Panc1 (cell line): ENCODE data around the gene SMAD3.

Experiments used
- POLR2AphosphoS5 ChIP-seq: IDR thresholded peaks from 2 replicates; pipeline ENCODE4 v1.6.1; 2012; ENCODE audit warnings: mild to moderate bottlenecking, low read depth, low read length, moderate library complexity
- SIN3A ChIP-seq: IDR thresholded peaks from 2 replicates; pipeline ENCODE4 v1.6.1; 2012; ENCODE audit warnings: low read depth, mild to moderate bottlenecking, low read length, moderate library complexity, borderline replicate concordance; ENCODE audit not compliant: insufficient read depth
- TCF7L2 ChIP-seq: IDR thresholded peaks from 2 replicates; pipeline ENCODE4 v1.6.1; 2011; ENCODE audit warnings: mild to moderate bottlenecking, low read depth, low read length, inconsistent platforms
- TF ChIP-seq, protein P1 (sequence below): fragments of 450-650 bp; IDR thresholded peaks from 2 replicates; pipeline ENCODE4 v1.5.1; 2017; ENCODE audit warnings: mild to moderate bottlenecking
- TF ChIP-seq, protein P2 (sequence below), 2 experiments: IDR thresholded peaks; 2 replicates each; pipeline ENCODE4 v1.6.1; 2011 to 2012; ENCODE audit warnings: low read depth in 2 of 2, control low read depth in 1 of 2, low read length in 1 of 2, mild to moderate bottlenecking in 1 of 2, moderate library complexity in 1 of 2; ENCODE audit not compliant: insufficient read depth in 1 of 2

DNA sequence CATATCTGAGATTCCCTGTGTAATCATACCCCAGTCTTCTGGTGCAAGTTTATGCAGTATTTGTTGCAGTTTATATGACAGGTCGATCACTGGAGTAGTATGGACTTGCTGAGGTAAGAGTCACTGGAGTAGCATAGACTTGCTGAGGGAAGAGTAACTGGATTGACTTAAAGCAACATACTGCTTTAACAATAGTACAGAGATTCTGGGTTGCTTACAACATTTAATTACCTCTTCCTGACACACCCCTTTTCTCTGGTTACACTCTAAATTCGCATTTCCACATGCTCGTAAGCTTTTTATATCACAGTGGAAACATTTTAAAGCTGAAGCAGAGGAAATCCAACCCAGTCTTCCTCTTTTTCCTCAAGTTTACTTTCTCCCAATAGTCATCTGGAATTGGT, 177.3 kb downstream of the SMAD3 start:
- TF ChIP-seq, protein P1, sequence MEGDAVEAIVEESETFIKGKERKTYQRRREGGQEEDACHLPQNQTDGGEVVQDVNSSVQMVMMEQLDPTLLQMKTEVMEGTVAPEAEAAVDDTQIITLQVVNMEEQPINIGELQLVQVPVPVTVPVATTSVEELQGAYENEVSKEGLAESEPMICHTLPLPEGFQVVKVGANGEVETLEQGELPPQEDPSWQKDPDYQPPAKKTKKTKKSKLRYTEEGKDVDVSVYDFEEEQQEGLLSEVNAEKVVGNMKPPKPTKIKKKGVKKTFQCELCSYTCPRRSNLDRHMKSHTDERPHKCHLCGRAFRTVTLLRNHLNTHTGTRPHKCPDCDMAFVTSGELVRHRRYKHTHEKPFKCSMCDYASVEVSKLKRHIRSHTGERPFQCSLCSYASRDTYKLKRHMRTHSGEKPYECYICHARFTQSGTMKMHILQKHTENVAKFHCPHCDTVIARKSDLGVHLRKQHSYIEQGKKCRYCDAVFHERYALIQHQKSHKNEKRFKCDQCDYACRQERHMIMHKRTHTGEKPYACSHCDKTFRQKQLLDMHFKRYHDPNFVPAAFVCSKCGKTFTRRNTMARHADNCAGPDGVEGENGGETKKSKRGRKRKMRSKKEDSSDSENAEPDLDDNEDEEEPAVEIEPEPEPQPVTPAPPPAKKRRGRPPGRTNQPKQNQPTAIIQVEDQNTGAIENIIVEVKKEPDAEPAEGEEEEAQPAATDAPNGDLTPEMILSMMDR = no peak
- no peak for TF ChIP-seq TCF7L2
- no peak for TF ChIP-seq POLR2AphosphoS5
- TF ChIP-seq, protein P2, sequence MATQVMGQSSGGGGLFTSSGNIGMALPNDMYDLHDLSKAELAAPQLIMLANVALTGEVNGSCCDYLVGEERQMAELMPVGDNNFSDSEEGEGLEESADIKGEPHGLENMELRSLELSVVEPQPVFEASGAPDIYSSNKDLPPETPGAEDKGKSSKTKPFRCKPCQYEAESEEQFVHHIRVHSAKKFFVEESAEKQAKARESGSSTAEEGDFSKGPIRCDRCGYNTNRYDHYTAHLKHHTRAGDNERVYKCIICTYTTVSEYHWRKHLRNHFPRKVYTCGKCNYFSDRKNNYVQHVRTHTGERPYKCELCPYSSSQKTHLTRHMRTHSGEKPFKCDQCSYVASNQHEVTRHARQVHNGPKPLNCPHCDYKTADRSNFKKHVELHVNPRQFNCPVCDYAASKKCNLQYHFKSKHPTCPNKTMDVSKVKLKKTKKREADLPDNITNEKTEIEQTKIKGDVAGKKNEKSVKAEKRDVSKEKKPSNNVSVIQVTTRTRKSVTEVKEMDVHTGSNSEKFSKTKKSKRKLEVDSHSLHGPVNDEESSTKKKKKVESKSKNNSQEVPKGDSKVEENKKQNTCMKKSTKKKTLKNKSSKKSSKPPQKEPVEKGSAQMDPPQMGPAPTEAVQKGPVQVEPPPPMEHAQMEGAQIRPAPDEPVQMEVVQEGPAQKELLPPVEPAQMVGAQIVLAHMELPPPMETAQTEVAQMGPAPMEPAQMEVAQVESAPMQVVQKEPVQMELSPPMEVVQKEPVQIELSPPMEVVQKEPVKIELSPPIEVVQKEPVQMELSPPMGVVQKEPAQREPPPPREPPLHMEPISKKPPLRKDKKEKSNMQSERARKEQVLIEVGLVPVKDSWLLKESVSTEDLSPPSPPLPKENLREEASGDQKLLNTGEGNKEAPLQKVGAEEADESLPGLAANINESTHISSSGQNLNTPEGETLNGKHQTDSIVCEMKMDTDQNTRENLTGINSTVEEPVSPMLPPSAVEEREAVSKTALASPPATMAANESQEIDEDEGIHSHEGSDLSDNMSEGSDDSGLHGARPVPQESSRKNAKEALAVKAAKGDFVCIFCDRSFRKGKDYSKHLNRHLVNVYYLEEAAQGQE (IDR thresholded peaks at IDR 0.05; ENCODE audit: insufficient read depth in 1 of 2, low read depth in 2 of 2, low read length in 1 of 2) = no peak
- no peak for TF ChIP-seq SIN3A
